ENCODE measurements around the gene RP9.

- TF ChIP-seq PRDM10 (tag by site-specific recombination; IDR thresholded peaks at IDR 0.05) (no peak), YY1 (tag by site-specific recombination; IDR thresholded peaks at IDR 0.05) (no peak), CTCF (tag by site-specific recombination; IDR thresholded peaks at IDR 0.05) (no peak), ZBTB1 (tag by site-specific recombination; IDR thresholded peaks at IDR 0.05) (no peak), ZSCAN30 (tag by site-specific recombination; IDR thresholded peaks at IDR 0.05) (no peak), BCL11A (tag by site-specific recombination; IDR thresholded peaks at IDR 0.05; ENCODE audit: low read depth) (no peak), REST (tag by site-specific recombination; IDR thresholded peaks at IDR 0.05) (no peak), ZNF302 (tag by site-specific recombination; IDR thresholded peaks at IDR 0.05; ENCODE audit: low read depth) (no peak), ZNF292 (tag by site-specific recombination; IDR thresholded peaks at IDR 0.05; ENCODE audit: borderline replicate concordance, low read depth) (no peak), ZNF114 (tag by site-specific recombination; IDR thresholded peaks at IDR 0.05) (no peak), ZSCAN5A (tag by site-specific recombination; IDR thresholded peaks at IDR 0.05) (no peak), ZNF416 (tag by site-specific recombination; IDR thresholded peaks at IDR 0.05) (no peak), ZNF341 (tag by site-specific recombination; IDR thresholded peaks at IDR 0.05; ENCODE audit: low read depth) (no peak)
Measured at GRCh38 chr7:33111614-33112013, 2.4 kb upstream of the RP9 start.

All from HEK293 (cell line).